Activated CD4-positive, alpha-beta T cell treated with anti-CD3 and anti-CD28 coated beads, Interleukin-2, amount 50 U/mL, for 16 hours (primary cell): ENCODE results near the gene NFIX.

Source experiments
- DNase-seq: peaks from one replicate; pipeline ENCODE4 v3.0.0-alpha.2; 2020

The NFIX gene

DNA sequence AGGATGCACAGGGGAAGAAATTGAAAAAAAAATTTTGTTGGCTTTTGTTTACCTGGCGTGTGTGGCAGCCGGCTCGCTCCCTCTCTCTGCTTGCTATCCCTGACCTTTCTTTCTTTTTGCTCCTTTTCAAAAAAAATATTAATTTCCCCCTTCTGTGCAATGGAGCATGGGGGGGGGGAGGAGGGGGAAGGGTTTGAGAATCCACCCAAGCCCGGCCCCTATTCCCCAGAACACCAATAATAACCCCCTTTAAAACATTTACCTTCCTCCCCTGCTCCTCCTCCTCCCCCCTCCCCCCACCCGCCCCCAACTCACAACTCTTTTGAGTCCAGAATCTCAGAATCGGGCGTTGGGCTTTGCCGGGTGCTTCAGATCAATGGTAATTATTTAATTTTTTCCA lies 28.4 kb downstream of the NFIX start:
- no peak for DNase-seq

DNA sequence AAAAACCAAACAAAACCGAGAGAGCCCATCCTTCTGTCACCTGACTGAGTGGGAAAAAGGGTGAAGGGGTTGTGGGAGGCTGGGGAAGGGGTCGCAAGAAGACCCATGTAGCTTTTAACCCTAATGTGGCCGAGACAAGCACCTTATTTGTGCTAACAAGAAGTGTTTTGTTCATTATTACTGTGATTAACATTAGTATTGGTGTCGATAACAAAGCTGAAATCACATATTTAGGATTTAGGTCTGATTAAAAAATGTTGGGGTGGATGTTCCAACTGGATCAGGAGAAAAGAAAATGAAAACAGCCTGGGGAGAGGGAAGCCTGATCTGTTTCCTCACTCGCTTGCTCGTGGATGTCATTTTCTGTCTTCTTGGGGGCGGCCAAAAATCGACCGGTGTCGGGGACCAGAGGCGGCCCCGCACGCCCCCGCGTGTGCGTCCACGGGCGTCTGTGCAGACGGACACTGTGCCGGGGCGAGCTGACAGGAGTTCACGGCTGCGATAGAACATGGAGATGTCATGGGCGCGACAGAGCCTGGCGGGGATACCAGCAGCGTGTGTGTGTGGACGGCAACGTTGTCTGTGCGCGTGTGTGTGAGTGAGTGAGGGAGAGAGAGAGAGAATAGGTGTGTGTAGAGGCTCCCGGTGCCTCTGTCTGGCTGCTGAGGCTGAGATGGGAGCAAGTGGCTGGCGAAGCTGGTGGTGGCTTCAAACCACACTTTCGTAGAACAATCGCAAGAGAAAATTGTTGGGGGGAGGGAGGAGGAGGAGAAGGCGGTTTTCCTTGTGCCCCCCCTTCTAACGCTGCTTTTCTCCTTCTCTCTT lies 29.1 kb downstream of the NFIX start:
- DNase-seq = no peak

DNA sequence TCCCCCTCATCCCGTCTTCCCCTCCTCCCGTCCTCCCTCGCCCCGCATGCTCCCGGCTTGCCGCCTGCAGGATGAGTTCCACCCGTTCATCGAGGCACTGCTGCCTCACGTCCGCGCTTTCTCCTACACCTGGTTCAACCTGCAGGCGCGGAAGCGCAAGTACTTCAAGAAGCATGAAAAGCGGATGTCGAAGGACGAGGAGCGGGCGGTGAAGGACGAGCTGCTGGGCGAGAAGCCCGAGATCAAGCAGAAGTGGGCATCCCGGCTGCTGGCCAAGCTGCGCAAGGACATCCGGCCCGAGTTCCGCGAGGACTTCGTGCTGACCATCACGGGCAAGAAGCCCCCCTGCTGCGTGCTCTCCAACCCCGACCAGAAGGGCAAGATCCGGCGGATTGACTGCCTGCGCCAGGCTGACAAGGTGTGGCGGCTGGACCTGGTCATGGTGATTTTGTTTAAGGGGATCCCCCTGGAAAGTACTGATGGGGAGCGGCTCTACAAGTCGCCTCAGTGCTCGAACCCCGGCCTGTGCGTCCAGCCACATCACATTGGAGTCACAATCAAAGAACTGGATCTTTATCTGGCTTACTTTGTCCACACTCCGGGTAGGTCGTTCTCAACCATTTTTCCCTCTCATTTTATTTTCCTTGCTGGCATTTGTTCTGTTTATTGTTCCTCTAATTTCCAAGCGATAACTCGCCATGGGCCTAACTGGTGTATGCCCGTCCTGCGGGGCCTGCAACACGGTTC lies 29.8 kb downstream of the NFIX start:
- no peak for DNase-seq

DNA sequence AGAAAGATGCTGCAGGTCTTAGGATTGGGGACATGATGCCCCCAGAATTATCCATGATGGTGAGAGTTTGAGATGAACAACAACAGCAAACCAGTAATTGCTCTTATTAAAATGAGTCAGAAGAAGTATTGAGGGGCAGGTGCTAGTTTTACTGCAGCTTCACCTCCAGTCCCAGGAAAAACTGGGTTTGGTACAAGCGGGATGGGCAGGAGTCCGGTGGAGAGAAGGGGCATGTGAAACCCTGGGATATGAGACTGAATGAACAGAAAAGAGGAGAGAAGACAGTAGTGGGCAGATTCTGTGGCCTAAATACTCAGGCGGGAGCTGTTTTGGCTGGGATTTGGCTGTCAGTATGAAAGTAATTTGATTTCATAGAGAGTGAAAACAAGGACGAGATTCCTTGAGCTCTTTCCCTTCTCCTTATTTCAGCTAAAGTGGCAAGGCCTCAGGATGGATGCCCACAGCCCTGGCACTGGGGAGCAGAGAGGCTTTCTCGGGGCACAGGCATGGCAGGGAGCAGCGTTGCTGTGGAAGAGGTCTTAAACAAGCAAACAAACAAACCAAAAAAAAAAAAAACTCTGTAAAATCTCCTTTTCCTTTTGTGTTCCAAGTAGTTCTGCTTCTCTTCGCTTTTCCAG lies 30.7 kb downstream of the NFIX start:
- DNase-seq = no peak

DNA sequence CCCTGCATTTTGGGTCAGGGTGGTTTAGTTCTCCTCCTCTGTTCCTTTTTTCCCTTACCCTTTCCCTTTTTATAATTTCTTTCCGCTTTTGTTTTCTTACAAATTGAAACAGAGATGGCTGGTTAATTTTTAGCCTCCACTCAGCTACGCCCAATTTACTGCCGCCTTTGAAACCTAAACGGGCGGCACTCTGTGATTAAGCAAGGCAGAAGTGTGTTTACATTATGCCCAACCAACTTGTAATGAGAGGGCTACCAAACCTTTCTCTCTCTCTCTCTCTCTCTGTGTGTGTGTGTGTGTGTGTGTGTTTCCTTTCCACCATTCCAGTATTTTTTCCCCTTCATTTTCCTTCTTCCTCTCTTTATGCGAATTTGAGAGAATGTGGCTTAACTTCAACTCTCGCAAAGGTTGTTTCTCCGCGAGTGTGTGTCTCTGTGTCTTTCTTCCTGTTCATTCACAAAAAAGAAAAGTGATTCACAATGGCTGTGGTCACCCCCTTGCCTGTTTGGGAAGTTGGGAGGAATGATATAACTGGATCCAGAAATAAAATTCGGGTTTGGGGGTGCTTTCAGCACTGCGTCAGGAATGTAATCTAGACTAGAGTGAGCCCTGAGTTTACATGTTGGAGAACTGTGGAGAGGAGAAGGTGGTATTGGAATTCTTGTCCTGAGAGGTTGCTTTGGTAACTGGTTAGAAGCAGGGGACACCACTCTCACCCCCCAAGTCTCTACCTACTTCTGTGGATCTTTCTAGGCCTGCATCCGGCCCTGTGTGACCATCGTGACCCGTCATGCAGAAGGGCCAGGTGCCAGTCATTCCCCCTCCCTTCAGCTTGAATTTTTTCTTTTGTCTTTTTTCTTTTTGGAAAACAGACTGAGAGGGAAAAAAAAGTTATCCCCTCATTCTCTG lies 31.4 kb downstream of the NFIX start:
- DNase-seq = no peak

DNA sequence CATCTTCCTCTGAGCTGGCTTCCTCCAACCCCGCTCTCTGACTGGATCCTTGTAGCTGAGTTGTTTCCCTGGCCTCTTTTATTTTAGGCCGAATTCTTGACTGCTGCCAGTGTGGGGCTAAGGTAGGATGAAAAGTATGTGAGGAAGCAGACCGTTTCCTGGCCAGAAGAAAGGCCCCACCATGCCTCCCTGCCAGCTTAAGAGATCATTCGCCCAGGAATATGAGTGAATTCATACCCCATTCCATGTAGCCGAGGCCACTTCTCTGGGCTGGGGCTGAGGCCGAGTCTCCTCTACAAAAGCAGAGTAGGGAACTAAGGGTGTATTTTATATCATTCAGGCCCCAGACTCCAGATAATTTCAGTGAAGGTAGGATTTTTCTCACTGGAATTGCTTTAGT lies 32.3 kb downstream of the NFIX start:
- no peak for DNase-seq

DNA sequence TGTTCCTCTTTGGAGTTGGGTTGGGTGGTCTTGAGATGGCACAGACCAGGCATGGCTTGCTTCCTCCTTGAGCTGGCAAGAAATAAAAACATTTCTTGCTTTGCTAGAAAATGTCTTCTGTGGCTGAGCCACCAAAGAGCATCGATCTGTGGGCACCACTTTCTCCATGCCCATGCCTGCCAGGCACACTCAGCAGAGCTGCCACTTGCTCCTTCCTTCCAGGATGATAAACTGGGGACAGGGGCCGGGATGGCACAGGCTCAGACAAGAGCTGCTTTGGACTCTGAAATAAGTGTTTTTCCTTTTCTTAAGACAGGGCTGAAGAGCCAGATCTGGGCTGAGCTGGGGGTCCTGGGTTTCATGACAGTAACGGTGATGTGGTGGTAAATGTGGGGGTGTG lies 32.8 kb downstream of the NFIX start:
- no peak for DNase-seq

DNA sequence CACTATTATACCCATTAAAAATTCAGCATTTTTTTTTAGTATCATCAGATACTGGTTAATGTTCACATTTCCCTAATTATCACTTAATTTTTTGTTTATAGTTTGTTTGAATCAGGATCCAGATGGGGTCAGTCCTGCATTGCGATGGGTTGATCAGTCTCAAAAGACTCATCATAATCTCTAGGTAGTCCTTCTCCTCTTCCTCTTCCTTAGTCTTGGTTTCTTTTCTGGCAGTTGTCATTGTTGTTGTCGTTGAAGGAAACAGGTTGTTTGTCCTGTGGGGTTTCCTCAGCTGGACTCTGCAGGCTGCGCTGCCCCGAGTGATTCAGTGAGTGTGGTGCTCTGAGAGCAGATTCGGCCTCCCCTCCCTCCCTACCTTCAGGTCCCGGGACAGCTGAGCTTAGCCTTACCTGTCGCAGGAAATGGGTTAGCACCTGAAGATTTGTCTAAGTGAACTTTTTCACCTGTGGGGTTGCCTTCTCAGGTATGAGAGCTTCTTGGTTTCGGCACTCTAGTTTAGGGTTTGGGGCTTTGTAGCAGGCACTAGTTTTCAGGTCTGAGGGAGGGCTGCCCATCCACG lies 34.1 kb downstream of the NFIX start:
- no peak for DNase-seq

DNA sequence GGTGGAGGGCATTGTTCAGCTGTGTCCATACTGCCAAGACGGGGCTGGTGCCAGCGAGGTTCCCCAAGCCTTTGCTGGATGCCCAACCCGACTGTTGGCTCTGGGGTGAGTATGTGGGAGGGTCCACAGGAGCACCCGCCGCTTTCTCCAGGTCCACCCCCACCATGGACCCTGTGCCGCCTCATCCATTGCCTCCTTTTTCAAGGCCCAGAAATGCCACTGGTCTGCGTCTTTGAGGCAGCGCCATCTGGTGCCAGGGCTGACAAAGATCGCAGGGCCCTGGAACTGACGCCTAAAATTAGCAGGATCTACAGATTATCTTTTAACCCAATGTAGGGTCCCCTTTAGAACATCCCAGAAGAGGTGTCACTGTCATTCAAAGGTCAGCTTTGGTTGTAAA lies 34.6 kb downstream of the NFIX start:
- no peak for DNase-seq

DNA sequence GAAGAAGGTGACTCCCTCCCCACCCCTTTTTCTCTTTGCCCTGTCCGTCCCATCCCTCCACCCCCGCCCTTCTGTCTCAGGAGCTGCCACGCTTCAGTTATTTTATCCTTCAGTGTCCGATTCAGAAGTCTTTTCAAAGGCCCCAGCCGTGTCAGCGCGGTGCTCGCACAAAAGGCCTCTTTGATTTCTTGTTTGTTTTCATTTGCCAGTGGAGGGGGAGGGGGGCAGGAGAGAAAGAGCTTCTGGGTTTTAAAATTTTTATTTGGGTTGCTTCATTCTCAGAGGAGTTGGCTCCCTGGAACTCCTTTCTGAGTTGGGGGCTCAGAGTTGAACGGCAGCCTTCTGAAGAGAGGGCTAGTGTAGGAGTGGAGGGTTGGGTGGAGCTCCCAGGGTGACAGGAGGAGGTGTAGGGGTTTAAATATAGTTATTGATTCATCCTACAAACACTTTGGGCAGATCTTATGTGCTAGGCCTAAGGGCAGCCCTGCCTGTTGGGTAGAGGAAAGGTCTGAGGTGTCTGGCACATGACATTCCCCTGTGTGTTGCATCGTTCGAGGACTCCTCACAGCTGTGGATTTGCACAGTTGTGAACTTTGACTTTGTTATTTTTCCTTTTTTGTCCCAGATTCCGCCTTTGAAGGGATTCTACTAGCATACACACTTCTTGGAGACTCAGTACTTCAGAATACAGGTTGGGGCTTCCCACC lies 36.8 kb downstream of the NFIX start:
- DNase-seq = no peak

DNA sequence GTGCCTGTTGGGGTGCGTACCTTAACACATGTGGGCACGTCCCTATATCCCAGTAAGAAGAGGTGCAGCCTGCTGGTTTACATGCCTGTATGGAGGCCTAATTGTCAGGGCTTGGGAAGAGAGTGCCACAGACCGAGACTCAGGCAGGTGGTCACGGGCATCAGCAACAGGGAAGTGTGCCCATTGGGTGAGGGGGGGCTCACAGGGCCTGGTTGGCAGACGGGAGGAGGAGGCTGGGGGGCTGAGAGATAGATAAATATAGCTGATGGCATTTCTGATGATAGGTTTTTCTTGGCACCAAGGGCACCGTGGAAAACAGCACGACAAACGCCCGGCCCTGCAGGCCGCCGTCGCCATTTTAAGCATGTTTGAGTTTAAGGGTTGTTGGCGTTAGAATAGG lies 37.6 kb downstream of the NFIX start:
- DNase-seq = no peak

DNA sequence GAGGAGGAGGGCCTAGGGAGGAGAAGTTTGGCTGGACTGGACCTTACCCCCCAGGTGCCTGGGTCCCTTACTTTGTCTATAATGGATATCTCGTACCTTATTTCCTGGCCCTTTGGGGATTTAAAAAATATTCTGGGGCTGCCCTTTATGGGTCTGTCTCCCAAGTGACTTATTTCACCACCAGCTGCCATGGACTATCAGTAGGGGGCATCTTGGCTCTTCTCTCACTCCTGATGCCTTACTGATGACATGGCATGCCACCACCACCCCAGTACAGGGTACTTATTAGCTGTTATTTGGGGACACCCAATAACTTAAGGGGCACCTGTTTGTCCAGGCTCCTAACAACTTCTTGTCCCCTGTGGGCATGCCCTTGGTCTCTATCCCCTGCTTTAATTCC lies 38.0 kb downstream of the NFIX start:
- no peak for DNase-seq

DNA sequence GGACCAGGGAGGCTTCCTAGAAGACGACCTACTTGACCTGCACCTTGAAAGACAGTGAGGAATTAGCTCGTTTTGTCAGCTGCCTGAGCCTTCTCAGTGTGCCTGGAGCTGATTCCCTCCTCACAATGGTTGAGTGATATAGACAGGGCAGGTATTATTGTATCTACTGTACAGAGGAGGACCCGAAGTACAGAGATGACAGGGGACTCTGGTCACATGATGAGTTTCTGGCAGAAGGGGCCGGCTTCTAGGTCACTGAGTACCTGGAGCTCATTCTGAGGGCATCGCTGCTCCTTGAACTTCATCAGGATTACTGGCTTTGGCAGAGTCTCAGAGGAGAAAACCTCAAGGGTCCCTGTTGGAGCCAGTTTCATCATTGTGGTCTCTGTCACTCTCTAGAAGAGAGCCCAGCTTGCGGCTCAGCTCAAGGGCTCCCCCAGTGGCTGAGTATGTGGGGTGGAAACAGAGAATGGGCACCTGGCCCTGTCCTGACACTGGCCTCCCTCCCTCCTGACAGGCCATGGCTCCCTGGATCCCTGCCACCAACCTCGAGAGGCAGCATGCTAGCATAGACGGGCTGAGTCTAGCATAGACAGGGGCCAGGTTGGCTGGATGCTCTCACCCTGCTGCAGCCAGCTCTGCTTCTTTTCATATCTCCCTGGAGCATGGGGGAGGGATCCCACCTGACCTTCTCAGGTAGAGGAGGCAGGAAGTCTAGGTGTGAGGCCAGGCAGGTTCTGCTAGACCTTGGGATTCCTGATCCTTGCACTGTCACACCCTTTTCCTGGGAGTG lies 38.7 kb downstream of the NFIX start:
- peak; percentile 41 for DNase-seq

DNA sequence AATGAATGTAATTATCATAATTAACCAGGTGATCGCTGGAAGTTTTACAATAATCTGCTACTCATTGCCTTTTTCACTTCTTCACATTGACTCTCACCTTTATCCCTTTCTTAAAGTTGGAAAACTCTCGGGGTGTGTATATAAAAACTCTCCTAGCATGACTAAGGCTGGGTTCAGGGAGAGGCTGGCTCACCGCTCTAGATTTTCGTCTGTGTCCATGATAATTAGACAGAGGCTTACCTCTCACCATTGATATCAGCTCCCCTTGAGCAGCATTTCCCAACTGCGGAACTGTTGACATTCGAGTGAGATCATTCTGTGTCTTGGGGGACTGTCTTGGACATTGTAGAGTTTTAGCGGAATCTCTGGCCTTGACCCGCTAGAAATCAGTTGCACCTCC lies 39.4 kb downstream of the NFIX start:
- DNase-seq = no peak

DNA sequence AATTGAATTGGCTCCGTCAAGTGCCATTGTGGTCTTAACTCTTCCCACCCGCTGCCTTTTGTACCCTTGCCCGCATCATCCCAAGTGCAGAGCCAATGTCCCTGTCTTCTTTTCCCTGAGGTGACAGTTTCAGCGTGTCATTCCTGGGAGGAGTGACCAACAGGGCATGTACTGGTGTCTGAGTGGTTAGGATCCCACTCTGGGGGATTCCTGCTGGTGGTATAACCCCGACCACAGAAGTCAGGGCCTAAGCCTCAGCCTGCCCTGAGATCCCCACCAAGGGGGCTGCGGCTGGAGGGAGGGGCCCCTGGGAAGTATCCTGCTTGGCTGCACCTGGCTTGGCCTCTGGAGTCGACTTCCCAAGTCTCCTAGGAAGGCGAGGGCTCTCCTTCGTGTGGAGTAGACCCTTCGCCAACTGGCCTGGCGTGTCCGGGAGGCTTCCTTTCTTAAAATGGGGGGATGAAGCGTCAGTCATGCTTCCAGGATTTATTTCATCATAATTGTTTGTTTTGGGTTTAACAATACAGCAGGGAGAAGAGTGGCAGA lies 40.6 kb downstream of the NFIX start:
- DNase-seq = no peak

DNA sequence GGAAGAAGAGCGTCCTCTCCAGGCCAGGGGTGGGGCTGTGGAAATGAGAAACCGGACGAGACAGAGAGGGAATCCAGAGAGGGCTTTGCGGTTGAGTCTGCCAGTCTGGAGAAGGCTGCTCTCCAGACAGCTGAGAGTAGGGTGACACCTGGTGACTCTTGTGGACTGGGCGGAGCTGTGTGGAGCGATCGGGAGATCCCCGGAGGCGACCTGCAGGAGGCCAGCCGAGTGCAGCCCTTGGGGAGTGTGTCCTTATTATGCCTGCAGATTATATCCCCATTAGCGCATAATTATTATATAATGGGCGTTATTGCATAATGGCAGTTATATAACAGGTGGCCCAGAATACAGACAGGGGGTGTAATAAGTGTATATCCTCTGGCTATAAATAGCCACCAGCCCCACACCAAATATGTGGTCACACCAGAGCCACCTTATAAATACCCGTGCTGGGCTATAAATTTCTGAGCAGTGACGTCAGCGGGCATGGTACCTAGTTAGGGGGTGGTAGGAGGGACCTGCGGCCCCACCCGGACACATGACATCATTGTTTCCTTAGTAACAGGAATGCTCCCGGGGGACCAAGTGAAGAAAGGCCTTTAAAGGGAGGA lies 41.2 kb downstream of the NFIX start:
- DNase-seq = no peak

DNA sequence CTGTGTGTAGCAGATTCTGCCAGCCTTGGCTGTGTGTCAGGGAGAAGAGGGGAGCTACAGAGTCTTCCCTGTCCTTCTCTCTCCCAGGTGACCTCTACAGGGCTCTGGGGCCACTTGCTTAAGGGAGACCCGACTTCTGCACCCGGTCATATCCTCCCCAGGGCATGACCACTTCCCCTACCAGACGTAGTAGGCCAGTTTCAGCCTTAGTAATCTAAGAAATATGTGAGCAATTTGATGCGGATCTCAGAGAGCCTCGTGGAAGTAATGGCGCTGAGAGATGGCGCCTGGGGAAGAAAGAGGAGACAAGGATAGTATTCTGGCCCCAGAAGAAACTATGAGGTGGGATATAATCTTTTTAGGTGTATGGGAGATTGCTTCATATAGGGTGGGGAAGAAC lies 41.9 kb downstream of the NFIX start:
- no peak for DNase-seq

DNA sequence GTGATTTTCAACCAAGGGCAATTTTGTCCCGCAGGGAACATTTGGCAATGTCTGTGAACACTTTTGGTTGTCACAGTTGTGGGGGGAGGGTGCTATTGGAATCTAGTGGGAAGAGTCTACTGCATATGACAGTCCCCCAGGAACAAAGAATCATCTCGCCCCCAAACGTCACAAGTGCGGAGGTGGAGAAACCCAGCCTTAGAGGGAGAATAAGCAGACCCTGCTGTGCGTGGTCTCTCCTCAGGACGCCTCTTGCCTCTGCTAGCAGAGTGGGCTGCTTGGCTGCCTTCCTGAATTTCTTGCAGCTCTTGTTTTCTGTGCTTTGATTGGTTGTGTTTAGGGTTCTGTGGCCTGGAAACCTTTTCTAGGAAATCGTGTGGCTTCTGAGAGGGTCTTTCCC lies 42.5 kb downstream of the NFIX start:
- DNase-seq = no peak

DNA sequence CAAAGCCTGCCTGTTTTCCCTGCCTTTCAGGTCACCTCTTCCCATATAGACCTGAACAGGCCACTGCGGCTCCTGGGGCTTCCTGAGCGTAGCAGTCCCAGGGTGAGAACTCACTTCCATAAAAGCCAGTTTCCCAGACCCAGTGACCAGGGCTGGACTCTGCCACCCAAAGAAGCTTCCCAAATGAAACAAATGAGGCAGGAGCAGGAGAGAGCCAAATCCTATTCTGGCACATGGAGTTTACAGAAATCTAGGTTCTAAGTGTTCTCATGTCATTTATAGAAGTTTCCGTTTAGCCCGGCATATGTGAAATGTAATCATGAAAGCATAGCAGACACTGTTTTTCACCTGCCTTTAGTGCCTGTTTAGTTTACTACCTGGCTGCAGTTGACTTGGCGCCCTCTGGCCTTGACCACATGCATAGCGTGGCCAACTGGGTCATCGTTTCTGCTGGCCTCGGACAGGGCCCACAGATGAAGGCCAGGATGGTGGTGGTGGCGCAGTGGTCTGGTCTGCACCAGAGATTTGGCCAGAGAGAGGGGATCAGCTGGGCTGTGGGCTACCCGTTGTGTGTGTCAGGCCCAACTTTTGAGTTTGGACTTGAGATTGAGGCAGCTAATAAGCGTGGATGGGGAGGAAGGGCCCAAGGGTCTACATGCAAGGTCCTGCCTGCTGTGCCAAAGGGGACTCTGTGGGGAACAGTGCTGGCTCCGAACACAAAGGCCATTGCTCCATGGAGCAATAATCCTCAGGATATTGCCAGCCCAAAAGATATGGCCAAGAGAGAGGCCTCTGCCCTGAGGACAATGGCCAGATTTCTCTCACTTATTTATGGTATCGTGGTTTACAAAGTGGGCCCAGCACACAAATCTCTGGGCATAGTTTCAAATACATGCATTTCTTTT lies 43.3 kb downstream of the NFIX start:
- no peak for DNase-seq
